Kidney epithelial cell (primary cell): Measurements from ENCODE around the gene BCKDHA. TPM values are rescaled to one million over a fixed set of nuclear protein-coding genes. Genes with fewer than 3 reads are reported as not detected.

Source experiments
- DNase-seq: peaks from one replicate; pipeline ENCODE4 v3.0.0-alpha.2; 2010; ENCODE audit warnings: low read depth
- H3K27me3 ChIP-seq: 2 replicates; pipeline ENCODE4 v1.6.0; 2011; ENCODE audit warnings: low read length; ENCODE audit not compliant: control insufficient read depth, insufficient read depth
- H3K36me3 ChIP-seq: 2 replicates; pipeline ENCODE4 v1.5.1; 2011; ENCODE audit warnings: low read length; ENCODE audit not compliant: control insufficient read depth, insufficient read depth
- H3K4me3 ChIP-seq: 2 replicates; pipeline ENCODE4 v1.5.1; 2011; ENCODE audit warnings: low read depth, mild to moderate bottlenecking, control low read depth, low read length
- CTCF ChIP-seq: IDR thresholded peaks from 2 replicates; pipeline ENCODE4 v1.5.1; 2011; ENCODE audit warnings: mild to moderate bottlenecking, moderate library complexity, low read length, control low read depth, inconsistent platforms; ENCODE audit not compliant: insufficient read depth, poor library complexity, severe bottlenecking
- total RNA-seq: library from RNA; depleted of rRNA; stranded (reverse); fragments of >200 nt; gene quantifications from 2 replicates; pipeline ENCODE4 v1.2.3, GENCODE V29; 2015

Gene BCKDHA
- total RNA-seq = 49.5 and 51.5 TPM in 2 replicates

GRCh38 chr19:41397086-41398049 is at the start of gene BCKDHA, which contains the start of gene EXOSC5:
Gene BCKDHA, plus strand, starts transcription at chr19:41397818. Its CDS starts 10 bp downstream, at chr19:41397828.
Gene EXOSC5, minus strand, starts transcription at chr19:41397359. Its CDS starts 31 bp downstream, at chr19:41397328.
- DNase-seq = peak; percentile 98
- TF ChIP-seq CTCF = no peak
- no peaks in the 10 kb centered on the region for H3K36me3 ChIP-seq
- H3K4me3 ChIP-seq = peak within 1 kb of the TSS; percentile 74
- H3K27me3 ChIP-seq = no peaks in the 10 kb centered on the region

- H3K27me3 ChIP-seq = no peaks in the 10 kb centered on the region
- DNase-seq = no peak
- peaks cover 2% of the 10 kb centered on the region for H3K36me3 ChIP-seq
- peak overlapping the region; percentile 58 for H3K4me3 ChIP-seq
- TF ChIP-seq CTCF = no peak
Observed at GRCh38 chr19:41350735-41351338, 46.8 kb upstream of the BCKDHA start.

GRCh38 chr19:41351339-41352245 is 46.0 kb upstream of the BCKDHA start:
- Histone ChIP-seq H3K27me3 (no peaks in the 10 kb centered on the region), H3K4me3 (peak overlapping the region; percentile 58), H3K36me3 (peaks cover 2% of the 10 kb centered on the region)
- DNase-seq = no peak
- no peak for TF ChIP-seq CTCF

- H3K36me3 ChIP-seq = peaks cover 2% of the 10 kb centered on the region
- TF ChIP-seq CTCF = no peak
- H3K27me3 ChIP-seq = no peaks in the 10 kb centered on the region
- DNase-seq = no peak
- peak overlapping the region; percentile 58 for H3K4me3 ChIP-seq
Observed at GRCh38 chr19:41352279-41352608, 45.4 kb upstream of the BCKDHA start.

GRCh38 chr19:41352609-41353465 is 44.8 kb upstream of the BCKDHA start:
- no peaks in the 10 kb centered on the region for H3K27me3 ChIP-seq
- peaks cover 2% of the 10 kb centered on the region for H3K36me3 ChIP-seq
- H3K4me3 ChIP-seq = peak overlapping the region; percentile 58
- DNase-seq = no peak
- peak; percentile 85 for TF ChIP-seq CTCF
